Ecto neural progenitor cell (in vitro differentiated cells): ENCODE data around the gene EFNB2.

Experiments used
- DNase-seq: peaks from one replicate; pipeline ENCODE4 v3.0.0-alpha.2; 2018; ENCODE audit warnings: low spot score

The EFNB2 gene

GRCh38 chr13:106535552-106536243 lies at the start of gene EFNB2:
EFNB2 (minus strand) TSS chr13:106535662; CDS start chr13:106534964, 698 bp downstream.
- DNase-seq: peak; percentile 95

DNA sequence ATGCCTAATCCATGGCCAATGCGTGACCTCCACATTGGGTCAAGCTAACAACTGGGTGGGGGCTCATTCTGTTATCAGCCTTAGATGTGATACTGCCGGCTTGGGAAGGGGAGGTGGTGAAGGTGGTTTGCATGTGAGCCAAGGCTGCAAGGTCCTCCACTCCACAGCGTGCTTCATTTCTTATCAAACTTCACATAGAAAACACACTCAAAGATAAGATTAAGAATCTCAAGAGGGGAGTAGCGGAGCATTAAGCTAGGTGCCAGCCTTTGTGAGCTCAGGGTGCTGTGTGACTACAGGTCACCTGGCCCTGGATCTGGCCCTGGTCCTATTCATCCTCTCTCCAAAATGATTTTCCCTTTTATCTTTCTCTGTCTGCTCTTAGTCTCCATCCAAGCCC lies 45.8 kb upstream of the EFNB2 start:
- no peak for DNase-seq

GRCh38 chr13:106575896-106576295 lies 40.4 kb upstream of the EFNB2 start:
- DNase-seq: no peak

- no peak for DNase-seq
Observed at GRCh38 chr13:106573868-106574267, 38.4 kb upstream of the EFNB2 start.

DNA sequence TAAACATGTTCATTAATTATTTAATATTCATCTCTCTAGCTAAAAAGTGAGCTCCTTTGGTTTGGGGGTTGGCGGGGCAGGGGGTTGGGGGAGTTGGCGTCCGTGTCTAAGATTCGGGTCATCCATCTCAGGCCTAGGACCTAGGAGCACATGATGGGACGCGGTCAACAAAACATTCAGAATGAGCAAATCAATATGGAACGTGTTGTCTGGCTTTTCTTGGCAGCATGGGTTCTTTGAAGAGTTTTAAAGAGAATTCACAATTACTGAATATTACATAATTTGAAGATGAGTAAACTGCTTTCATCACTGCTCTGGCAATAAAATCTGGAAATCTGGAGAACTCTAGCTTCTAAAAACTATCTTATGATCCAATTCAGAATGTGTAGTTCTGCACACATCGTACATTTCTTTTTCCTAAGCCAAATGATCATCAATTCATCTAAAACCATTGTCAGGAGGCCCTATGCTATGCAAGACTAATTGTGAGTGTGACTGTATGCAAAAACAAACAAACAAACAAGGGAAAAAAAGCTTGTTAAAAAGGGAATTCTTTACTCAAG lies 37.9 kb upstream of the EFNB2 start:
- no peak for DNase-seq

- DNase-seq: peak; percentile 79
Observed at GRCh38 chr13:106570299-106570852, 34.9 kb upstream of the EFNB2 start.

GRCh38 chr13:106569233-106570095 lies 34.0 kb upstream of the EFNB2 start:
- DNase-seq: no peak

GRCh38 chr13:106568299-106569003 lies 33.0 kb upstream of the EFNB2 start:
- no peak for DNase-seq

GRCh38 chr13:106567474-106568298 lies 32.2 kb upstream of the EFNB2 start, which contains the start of gene ARGLU1:
ARGLU1 (minus strand) TSS chr13:106568137; CDS start chr13:106567919, 218 bp downstream.
- peak; percentile 97 for DNase-seq

DNA sequence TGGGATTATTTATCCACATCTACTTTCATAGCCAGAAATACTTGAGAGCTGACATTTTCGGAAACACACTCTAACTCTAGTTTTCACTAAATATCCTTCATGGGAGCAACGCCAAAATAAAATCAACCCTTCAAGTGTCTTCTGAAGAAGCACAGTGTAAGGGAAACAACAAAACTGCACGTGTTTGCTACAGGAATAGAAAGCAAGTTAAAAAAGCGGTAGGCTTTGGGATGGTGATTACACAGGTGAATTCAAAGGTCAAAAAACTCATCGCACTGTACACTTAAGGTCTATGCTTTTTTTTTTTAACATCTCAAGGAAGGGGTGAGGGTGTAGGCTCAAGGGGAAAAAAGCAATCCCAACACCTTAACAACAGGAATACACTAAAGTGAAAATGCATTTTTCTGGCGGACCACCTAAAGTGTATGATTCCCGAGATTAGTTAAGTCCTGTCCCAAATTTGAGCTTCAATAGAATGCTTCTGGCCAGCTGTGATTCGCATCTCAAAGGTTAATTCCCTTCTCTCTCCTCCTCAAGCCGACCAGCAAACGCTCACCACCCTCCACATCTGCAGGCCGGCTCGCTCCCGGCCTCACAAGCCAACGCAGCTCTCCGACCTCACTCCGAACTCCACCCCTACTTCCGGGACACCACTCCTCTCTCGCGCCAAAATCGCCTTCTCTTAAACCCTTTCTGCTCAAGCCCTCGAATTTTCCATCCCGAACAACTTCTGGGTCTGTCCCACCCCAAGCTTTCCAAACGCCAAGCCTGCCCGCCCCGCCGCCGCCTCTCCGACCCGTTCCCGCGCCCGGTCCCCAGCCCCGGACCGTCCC lies 31.4 kb upstream of the EFNB2 start:
- no peak for DNase-seq

DNA sequence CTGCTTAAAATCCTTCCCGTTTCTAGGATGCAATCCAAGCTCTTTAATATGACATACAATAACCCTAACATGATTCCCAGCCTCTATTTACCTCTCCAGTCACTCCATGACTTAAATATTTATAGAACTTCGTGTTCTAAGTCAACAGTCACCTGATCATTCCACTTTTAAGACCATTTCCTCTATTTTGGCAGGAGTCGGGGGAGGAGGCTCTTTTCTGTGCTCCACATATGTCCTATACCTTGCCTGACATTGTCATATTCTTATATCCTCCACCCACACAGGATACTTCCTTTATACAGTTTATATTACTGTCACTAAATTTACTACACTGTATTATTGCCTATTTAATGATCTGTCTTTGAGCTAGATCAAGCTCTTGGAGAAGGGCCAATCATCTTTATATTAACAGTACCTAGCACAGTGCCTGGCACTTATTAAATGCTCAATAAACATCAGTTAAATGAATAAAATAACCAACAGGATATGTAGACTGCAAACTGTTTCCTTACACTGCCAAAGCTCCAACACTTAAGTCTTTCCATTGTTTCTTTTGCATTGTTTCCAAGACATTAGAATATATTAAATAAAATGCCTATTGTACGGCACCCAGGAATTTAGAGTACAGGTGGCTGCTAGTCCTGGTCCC lies 29.8 kb upstream of the EFNB2 start:
- DNase-seq: no peak

GRCh38 chr13:106562301-106562700 lies 26.8 kb upstream of the EFNB2 start:
- no peak for DNase-seq

DNA sequence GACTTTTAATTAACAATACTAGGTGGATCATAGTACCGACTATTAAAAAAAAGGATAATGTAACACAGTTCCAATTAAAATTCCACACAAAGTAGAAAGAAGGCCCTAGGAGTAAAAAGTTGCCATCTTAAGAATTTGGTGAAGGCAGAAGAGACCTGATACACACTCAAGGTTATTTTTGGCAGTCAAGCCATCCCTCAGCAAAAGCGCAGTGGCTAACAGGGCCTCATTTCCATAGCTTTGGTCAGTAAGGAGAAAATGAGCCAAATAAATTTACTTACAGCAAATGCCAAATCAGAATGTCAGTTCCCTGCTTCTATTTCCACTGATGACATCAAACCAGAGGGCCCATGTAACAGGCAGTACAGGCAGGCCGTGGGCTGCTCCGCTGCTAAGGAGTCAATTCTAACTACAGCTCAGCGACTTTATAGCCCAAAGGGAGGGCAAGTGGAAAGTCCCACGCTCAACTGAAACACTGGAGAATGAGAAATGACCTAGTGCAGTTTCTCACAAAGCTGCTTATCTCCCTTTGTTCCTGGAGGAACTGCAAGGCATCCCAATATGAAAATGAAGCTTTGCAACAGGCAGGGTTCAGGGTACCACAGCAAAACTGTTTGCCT lies 26.2 kb upstream of the EFNB2 start:
- peak; percentile 51 for DNase-seq

DNA sequence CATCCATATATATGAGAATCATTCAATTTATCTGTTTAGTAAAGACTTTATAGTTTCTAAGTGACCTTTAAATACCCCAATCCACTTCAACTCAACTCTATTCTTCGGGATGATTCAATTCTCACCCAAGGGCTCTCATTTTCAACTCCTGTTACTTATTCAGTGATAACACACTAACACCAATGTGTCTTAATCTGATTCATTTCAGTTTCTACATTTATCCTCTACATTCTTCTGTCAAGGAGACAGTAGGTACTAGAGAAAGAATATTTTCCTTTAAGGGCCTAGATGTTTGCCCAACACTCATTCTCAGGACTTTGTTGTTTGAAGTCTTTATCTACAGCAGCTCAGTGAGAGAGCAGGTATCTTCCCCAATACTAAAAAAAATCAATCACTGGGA lies 25.4 kb upstream of the EFNB2 start:
- DNase-seq: no peak

DNA sequence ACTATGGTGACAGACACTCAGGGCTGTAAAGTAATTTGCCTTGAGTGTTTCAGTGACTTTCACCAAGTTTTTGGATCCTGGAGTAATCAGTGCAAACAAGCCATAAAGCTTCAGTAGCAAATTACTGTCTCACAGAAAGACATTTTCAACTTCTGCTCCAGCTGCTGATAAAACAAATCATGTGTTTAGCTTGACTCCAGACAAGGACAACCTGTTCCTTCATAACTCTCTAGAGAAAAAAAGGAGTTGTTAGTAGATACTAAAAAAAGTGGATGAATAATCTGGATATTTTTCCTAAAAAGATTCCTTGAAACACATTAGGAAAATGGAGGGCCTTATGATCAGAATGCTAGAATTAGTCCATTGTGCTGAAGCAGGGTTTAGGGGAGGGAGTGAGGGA lies 23.1 kb upstream of the EFNB2 start:
- DNase-seq: no peak

DNA sequence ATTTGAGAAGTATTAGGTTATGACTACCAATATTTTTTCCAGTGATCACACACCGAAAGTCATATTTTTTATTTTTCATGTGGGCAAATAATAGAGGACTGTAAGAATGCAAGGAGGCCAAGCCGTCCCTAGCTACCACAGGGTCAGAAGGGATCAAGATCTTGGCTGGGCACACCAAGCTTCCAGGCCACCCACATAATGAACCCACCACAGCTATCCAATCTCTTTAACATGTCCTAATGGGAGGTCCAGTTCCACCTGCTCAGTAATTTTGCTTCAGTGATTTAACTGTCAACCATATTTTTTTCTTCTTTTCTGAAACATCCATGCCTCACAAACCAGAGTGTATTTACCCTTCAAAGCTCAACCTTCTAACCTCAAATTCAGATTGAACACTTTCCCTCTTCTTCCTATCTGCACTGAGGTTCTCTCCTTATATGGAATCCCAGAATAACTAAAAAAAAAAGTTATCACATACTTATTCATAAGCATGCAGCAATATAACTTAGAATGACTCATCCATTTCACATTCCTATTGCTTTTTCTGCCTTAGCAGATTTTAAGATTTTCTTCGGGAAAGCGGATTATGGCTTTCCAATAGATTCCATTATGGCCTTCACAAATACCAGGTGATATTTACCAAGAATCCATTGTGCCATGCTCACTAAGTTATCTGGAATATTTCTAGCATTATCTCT lies 20.3 kb upstream of the EFNB2 start:
- DNase-seq: no peak

- no peak for DNase-seq
Observed at GRCh38 chr13:106551751-106552150, 16.3 kb upstream of the EFNB2 start.

DNA sequence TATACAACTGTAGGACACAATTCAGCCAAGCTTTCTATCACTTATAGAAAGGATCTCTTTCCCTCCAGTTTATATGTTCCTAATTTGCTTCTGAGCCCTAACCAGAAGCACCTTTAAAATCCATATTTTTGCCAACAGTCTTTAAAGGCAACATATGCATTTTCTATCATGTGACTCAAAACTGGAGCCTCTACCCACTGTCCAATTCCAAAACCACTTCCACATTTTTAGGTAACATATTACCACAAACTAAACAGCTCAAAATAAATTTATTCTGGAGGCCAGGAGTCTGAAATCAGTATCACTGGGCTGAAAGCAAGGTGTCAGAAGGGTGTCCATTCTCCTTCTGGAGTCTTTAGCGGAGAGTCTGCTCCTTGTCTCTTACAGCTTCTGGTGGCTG lies 15.9 kb upstream of the EFNB2 start:
- DNase-seq: no peak
